ENCODE data around the gene PCSK4.
"Not testable (repeated sequence)": the region's sequence is repeated elsewhere in the genome, so short reads cannot be mapped to it uniquely, and the experiment has no call there.

Gene PCSK4

GRCh38 chr19:1521636-1522035 is 31.5 kb upstream of the PCSK4 start:
- DNase-seq = no peak

GRCh38 chr19:1520203-1520780 is 30.1 kb upstream of the PCSK4 start:
- DNase-seq = no peak

GRCh38 chr19:1519802-1520201 is 29.7 kb upstream of the PCSK4 start:
- DNase-seq = not testable (repeated sequence)

- DNase-seq = no peak
Observed at GRCh38 chr19:1518471-1518870, 28.3 kb upstream of the PCSK4 start.

GRCh38 chr19:1516395-1516753 is 26.2 kb upstream of the PCSK4 start:
- DNase-seq = no peak

- DNase-seq = no peak
Observed at GRCh38 chr19:1514986-1515721, 25.0 kb upstream of the PCSK4 start.

- DNase-seq = no peak
Observed at GRCh38 chr19:1514295-1514661, 24.1 kb upstream of the PCSK4 start.

GRCh38 chr19:1513499-1514294 is 23.5 kb upstream of the PCSK4 start:
- peak; percentile 50 for DNase-seq

- DNase-seq = peak; percentile 49
Observed at GRCh38 chr19:1512671-1513498, 22.7 kb upstream of the PCSK4 start, which contains the start of gene ADAMTSL5. Gene ADAMTSL5, minus strand, starts transcription at chr19:1513019. Its CDS starts 2,076 bp downstream, at chr19:1510943.

GRCh38 chr19:1511318-1512317 is 21.5 kb upstream of the PCSK4 start:
- DNase-seq = no peak

- DNase-seq = no peak
Observed at GRCh38 chr19:1510807-1511206, 20.7 kb upstream of the PCSK4 start.

- DNase-seq = no peak
Observed at GRCh38 chr19:1510442-1510806, 20.3 kb upstream of the PCSK4 start.

GRCh38 chr19:1509602-1510441 is 19.7 kb upstream of the PCSK4 start:
- DNase-seq = no peak

GRCh38 chr19:1508507-1508856 is 18.3 kb upstream of the PCSK4 start:
- DNase-seq = no peak

GRCh38 chr19:1507763-1508506 is 17.8 kb upstream of the PCSK4 start:
- peak; percentile 72 for DNase-seq

- no peak for DNase-seq
Observed at GRCh38 chr19:1507192-1507660, 17.1 kb upstream of the PCSK4 start.

GRCh38 chr19:1505991-1506881 is 16.1 kb upstream of the PCSK4 start:
- no peak for DNase-seq

GRCh38 chr19:1505012-1505411 is 14.9 kb upstream of the PCSK4 start:
- DNase-seq = no peak
